Measurements from ENCODE around the gene DSC1.

Gene DSC1

DNA sequence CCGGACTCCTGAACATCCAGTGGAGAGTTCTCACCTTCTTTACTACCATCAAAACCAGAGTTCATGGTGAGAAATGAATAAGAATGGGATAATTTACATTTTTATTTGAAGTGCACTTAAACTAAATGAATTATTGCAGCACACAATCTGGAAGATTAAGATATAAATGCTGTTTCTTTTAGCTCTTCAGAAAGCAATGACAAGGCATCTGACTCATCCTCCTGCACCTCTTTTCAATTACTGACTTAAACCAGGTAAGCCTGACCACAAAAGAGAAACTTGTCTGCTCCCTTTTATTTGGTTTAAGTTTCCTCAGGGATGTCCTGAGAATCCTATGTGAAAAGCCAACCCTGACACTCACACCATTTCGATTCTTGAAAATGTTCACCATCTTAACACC, 59.7 kb downstream of the DSC1 start:
- no peak for DNase-seq

DNA sequence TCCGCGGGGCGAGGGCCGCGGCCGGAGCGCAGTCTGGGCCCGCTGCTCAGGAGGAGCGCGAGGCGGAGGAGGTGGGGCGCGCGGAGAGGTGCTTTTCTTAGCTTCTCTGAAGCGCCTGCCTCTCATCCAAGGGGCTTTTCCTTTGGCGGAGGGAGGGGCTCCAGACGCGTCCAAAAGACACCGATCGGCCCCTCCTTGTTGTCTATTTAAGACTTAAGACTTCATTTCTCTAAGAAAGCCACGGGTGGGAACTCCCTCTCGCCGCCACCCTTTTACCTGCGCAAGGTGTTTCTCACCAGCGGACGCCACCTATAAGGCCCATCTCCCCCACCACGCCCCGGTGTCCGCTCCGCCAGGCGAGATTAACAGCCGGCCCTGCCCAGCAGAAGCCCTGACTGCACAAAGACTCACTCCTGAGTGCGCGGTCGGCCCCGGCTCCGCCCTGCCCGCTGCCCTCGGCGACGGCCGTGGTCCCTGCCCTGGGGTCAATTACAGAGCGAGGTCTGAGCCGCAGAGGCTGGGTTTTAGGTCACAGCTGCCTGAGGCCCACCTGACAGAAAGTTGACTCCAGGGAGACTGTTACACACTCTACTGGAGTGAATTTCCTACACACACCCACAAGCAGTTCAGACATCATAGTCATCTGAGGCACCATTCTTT, 60.5 kb downstream of the DSC1 start, which contains the start of gene DSC2:
TSS of gene DSC2 (minus strand) at position 397 of the 660 bp plus-strand sequence. CDS start 450 bp downstream, outside the sequence.
- DNase-seq: no peak

DNA sequence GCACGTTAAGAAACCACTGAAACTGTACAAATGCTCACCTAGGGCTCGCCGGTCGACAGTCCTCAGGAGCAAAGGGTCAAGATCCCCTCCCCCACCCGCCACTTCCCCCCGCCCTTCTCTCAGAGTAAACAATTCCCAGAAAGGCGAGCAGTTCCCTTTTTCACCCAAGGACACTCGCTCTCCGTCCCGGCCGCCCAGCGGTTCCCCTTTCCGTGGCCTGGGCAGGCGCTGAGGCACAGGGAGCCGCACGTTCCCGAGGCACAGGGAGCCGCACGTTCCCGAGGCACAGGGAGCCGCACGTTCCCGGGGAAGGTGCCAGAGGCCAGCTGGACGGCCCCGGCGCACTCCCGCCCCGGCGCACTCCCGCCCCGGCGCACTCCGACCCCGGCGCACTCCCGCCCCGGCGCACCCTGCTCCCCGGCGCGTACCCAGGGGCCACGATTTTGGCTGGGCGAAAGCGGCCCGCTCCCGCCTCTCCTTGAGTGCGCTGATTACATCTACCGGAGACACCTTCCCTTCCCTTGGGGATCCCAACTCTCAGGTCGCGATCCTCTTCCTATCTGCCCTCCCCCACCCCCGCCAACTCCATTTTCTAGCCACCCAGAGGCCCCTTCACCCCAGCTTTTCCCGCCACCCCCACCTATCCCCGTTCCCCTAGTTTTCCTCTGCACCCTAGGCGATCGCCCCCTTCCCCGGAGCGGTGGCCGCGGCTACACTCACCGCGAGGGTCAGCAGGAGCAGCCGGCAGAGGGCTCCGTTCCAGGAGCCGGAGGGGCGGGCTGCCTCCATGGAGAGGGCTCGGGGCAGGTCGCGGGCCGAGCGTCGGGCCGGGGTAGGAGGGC, 61.3 kb downstream of the DSC1 start:
- DNase-seq: no peak

DNA sequence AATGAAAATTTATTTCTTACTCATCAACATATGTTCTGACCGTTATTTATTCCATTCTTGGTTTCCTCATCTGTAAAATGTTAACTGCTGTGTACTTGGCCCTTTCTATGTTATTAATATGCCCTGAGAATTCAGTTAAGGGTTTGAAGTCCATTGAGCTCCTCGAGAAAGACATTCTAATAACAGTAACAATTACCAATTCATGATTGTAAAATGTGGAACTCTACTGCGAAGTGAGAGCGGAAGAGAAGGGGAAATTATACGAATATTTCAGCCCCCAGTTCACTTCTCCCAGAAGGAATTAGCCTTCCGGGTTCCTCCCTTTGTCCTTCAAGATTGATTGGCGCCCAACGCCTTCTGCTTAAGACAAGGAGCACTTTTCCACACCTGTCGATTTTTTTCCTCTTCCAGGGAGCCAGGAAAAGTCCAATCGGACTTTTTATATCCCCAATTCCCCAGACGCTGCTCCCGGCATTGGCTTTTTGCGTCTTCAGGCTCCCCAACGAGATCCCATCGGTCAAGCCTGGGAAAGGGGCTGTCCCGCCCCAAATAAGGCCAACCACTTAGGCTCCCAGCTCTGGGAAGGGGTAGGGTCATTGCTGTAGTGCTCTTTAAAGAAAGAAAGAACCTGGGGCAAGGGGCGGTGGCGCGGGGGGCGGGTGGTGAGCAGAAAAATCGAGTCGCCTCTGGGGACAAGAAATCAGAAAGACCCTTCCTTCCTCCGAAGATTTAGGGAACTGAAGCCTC, 62.0 kb downstream of the DSC1 start:
- DNase-seq: no peak

DNA sequence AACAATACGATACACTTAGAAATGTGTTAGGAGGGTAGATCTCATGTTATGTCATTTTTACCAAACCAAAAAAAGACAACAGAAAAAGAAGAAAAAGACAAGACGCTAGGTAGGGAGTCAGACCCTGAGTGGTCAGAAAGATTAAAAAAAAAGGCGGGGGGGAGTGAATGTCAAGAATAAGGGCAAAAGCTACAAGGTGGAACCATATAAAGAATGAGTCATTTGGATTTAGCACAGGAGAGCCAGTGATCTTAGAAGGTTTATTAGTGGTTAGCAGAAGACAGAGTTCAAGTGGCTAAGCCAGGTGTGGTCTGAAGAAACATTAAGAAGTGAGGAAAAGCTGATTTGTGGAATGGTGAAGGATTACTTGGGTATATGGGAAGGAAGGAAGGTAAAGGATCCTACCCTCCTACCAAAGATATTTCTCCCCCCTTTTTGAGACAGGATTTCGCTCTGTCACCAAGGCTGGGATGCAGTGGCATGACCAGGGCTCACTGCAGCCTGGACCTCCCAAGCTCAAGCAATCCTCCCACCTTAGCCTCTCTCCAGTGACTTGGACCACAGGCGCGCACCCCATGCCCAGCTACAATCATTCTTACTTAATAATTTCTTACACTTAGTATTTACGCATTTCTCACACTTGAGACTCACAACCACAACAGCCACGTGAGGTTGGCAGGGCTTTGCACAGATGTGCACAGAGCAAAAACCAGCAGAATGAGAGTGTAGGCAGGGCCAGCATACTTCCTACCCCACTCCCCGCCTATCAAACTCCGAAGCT, 63.0 kb downstream of the DSC1 start:
- DNase-seq: no peak

DNA sequence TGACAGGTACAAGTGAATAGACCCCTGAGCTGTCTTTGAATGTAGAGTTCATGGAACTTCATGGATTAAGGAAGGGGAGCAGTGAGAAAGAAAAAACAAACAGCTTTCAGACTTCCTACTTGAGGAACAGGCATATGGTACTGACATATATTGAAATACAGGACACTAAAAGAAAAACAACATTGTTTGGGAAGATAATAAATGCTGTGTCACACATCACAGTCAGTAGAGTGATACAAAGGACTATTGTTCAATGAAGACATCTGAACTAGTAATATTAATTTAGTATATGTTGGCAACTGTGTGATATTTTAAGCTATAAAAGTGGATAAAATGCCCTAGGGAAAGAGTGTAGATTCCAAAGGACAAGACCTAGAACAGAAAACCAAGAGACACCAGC, 63.8 kb downstream of the DSC1 start:
- no peak for DNase-seq

DNA sequence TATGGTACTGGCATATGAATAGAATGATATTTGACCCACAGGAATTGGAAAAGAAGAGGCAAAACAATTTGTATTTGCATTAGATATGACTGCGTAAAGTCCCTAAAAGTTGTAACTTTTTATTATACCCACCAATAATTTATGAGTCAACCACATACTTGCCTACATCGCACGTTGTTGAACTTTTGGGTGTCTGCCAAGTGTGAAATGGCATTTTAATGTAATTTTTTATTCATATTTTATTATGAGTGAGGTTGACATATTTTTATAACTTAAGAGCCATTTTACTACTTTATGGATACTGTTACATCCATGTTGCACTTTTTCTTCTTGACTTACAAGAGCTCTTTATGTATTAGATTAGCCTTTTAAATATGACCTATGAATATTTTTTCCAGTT, 65.0 kb downstream of the DSC1 start:
- DNase-seq: no peak

DNA sequence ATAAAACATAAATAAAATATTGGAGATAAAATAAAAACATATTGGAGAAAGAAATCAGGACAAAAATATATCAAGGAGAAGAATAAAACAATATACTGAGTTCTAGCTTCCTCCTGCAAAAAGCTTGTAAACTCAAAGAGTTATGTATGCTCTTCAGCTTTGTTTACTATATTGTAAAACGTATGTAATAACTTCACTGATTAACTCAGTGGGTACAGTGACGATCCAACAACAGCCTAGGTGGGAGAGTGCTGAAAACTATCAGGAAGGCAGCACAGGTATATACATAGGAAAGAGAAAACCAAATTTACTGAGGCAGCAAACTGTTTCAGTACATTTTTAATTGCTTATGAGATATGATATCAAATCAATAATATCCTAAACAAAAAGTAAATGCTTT, 68.8 kb downstream of the DSC1 start:
- DNase-seq: no peak

DNA sequence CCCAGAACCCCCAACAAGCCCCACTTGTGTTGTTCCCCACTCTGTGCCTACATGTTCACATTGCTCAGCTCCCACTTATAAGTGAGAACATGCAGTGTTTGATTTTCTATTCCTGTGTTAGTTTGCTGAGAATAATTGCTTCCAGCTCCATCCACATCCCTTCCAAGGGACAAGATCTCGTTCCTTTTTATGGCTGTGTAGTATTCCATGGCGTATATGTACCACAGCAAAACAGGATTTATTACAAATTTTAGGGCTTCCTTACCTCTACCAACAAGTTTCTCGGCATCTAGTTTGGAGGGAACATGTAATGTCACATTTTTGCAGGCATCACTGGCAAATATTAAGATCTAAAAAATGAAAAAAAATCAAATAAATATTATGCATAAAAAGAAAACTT, 69.4 kb downstream of the DSC1 start:
- DNase-seq: no peak

DNA sequence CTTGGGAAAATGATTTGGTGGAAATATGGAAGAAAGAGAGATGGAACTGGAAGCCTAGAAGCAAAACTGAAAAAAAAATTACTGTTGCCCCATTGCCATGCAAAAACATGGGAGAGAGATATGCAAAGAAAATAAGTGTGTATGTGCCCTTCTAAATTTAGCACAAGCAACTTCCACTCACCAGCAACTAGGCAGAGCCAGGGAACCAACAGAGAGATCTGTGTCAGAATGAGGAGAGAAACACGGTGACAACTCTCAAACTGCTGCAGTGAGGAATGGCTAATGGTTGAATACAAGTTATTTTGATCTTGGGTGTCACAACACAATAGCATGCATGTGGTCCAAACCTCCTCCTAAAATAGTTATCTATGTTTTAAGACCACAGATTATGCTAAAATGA, 71.3 kb downstream of the DSC1 start:
- DNase-seq: no peak

DNA sequence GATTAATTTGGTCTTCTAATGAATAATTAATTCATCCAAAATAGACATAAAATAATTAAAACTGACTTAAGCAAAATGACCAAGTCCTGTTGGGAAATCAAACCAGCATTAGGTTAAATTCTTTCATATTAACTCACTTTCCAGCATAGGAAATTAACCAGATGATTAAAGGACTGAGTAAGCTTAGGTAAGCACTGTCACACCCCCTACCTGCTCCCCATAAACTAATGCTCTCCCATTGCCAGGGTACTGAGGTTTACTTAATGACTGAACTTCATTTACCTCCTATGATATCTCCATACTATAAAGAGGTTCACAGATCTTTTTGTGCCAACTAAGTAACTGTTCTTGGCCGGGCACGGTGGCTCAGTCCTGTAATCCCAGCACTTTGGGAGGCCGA, 74.1 kb downstream of the DSC1 start:
- DNase-seq: no peak

DNA sequence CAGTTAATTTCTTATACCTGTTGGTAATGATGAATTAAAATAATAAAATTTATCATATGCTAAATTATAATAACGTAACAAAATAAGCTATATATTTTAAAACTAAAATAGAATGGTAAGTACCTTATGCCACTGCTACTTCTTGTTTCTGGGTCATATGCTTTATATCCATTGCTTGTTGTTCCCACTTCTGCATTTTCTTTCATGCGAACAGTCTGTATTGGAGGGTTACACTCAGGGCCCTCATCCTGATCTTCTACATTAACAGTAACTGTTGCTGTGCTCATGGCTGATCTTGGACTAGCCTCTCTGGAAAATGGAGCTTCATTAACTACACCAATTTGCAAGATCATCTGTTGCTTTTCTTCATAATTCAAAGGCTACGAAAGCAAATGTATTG, 82.7 kb downstream of the DSC1 start:
- DNase-seq: no peak
